HG02981 (cell line): Measurements from ENCODE around the gene MARCHF2.

ENCODE experiments used
- ATAC-seq: cut with Tn5 transposase; IDR thresholded peaks from one replicate; pipeline ENCODE4 v1.9.1; 2021; ENCODE audit warnings: mild to moderate bottlenecking, moderate library complexity; ENCODE audit not compliant: unreplicated experiment

Gene MARCHF2

DNA sequence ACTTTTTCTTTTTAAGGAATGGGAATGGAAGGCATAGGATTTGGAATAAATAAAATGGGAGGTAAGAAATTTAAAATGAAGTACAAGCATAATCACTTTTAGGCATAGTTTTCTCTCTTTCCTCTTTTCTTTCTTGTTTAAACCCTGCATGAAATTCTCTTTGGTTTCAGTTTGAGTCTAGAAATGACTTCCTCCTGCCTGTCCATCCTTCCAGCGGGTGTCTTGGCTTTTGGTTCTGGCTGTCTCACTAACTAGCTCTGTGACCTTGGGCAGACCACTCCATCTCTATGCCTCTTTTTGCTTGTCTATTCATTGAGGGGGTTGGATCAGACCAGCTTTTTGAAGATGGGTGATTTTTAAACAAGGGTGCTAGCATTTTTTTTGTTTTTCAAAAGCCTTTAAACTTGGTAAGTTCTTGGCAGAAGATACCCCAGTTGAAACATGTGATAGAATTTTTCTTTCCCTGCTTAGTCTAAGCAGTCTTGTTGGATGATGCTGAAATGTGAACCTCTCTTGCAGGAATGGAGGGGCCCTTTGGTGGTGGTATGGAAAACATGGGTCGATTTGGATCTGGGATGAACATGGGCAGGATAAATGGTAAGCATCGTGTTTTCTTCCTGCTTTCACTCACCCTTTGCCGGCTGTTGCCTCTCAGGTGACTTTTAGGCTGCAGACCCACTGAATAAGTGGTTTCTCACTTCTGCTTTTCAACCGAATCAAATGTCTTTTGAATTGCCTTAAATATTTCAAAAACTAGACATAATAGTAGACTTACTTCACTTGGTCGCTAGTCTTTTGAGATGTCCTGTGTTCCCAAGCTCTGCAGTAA, 60.8 kb downstream of the MARCHF2 start:
- no peak for ATAC-seq

DNA sequence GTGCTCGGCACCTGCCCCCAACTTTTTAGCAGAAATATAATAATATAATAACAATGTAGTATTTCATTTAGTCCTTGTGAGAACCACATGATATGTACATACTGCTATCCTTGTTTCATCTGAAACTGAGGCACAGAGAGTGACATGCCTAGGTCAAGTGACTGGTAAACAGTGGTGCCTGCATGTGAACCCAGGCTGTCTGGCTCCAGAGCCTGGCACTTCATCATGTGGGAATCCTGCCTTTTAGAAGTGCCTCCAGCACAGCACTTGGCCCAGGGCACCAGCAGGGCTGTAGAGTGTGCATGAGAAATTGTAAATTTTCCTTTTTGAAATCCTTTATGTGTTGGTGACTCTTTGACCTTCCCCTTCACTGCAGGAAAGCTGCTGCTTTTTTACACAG, 61.9 kb downstream of the MARCHF2 start:
- ATAC-seq: no peak

DNA sequence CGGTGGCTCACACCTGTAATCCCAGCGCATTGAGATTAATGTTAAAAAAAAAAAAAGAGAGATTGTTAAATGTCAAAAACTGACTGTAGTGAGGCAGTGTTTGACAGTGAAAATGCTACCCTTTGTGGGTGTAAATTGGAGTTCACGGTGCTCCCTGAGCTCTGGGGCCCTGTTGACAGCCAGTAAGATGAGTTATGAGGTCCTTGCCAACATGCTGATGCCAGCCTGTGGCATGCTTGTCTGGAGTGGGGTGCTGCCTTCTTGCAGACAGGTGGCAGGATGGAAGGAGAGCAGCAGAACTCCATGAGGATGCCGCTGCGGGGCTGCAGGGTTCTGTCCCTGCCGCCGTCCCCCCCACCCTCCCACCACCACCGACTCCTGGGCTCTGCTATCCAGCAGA, 63.4 kb downstream of the MARCHF2 start:
- ATAC-seq: no peak

DNA sequence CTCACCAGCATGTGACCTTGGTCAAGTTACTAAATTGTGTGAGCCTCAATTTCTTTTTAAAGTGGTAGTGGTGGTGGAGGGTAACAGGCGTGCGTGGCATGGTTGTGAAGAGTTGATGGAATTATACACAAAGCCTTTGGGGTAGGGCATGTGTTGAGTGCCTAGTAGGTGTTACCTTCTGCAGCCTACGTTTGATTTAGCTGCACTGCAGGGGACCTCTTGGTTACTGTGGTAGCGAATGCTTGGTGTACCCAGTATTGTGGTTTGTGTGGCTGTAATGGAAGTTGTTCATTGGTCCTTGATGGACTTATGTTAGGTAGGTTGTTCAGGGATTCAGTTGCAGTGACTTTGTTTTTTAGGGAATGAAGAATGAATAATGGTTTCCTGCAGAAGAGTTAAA, 64.8 kb downstream of the MARCHF2 start:
- ATAC-seq: no peak

DNA sequence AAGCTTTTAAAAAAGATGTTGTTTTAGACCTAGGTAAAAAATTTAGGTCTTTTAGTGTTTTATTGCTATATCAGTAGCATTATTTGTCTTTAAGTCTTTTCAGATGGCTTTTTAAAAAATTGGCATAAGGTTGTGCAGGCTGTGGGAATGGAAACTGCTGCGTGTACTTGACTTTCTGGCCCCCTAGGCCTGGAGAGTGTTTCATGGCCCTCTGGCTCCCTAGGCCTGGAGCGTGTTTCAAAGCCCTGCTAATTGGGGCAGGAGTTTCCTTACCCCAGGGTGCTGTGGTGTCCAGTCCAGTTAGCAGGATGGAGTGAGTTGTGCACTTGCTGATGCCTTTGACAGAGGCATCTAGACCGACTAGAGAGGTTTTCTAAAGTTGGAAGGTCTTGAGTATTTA, 65.5 kb downstream of the MARCHF2 start:
- ATAC-seq: no peak

DNA sequence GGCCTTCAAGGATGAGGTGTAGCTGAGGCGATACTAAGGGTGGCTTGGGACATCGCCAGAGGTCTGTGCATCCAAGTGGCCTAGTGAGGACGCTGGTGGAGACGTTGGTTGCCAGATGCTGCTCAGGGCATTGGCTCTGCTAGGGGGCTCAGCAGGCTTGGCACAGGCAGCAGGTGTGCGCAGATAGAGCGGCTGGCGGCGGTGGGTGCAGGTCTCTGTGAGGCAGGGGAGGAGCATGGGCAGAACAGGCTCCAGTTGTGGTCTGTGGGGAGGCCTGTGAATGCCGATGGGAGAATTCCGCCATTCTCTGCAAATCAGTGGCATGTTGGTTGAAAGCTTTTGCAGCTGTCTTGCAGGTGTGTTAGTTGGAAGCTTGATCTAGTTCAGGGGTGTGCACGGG, 68.1 kb downstream of the MARCHF2 start:
- ATAC-seq: no peak

DNA sequence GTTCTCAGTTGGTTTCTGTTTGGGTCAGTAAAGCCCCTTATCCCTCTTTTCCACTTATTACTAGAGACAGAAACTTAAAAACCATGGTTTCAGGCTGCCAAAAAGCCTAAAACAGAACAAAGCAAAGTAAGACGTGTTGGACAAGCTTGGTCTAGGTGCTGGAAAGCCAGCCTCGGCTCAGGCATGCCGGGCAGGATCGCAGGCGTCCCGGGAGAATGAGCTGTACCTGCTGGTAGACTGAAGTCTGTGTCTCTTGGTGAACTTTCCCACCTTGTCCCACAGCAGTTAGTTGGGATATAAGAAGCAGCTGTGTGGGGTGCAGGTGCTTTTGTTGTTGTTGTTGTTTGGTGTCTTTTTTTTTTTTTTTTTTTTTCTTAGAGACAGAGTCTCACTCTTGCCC, 68.5 kb downstream of the MARCHF2 start:
- ATAC-seq: no peak

DNA sequence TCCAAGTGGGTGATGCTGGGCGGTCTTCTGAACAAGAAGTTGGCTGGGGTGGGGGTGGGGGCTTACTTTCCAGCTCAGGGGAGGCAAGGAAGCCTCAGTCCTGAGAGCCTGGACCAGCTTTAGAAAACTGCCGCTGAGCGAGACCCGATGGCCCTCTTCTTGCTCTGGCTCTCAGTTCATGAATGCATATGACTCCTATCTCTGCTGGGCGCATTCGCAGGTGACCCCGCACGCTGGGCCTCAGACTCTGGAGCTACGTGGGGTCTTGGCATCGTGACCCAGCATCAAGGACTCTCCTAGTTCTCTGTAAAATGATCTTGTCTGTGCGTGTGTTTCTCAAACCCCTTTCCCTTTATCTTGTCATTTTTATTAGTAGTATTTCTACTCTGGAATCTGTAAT, 69.6 kb downstream of the MARCHF2 start:
- ATAC-seq: no peak

DNA sequence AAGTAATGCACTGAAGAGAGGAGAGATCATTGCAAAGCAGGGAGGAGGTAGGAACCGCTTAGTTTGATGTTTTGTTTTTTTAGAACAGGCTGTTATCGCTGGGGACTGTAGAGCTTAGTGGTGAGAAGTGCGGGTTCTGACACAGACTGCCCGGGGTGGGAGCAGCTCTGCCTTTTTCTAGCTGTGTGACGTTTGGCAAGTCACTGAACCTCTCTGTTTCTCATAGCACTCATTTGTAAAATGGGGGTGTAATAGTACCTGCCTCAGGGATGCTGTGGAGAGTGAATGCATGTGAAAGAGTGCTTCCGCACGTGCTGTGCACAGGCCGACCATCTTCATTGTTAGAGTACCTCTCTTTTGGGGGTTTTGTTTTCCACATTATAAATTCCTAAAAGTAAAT, 70.1 kb downstream of the MARCHF2 start:
- no peak for ATAC-seq

DNA sequence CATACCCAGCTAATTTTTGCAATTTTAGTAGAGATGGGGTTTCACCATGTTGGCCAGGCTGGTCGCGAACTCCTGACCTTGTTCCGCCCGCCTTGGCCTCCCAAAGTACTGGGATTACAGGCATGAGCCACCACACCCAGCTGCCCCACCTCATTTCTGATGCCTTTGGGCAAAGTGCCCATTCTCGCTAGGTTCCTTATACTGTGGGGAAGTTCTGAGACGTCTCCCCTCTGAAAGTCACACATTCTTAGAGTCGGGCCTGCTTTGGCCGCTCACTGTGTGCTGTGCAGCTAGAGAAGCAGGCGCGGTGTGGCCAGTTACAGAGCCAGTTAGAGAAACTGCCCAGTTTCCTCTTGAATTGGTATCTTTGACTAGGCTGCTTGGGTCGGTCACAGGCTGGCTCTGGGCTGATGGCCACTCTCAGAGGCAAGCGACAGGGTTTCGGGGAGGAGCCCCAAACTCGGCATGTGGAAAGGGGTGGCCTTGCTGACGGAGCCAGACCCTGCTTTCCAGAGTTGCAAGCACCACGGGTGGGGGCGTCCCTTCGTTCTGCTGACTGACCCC, 71.3 kb downstream of the MARCHF2 start:
- ATAC-seq: no peak

DNA sequence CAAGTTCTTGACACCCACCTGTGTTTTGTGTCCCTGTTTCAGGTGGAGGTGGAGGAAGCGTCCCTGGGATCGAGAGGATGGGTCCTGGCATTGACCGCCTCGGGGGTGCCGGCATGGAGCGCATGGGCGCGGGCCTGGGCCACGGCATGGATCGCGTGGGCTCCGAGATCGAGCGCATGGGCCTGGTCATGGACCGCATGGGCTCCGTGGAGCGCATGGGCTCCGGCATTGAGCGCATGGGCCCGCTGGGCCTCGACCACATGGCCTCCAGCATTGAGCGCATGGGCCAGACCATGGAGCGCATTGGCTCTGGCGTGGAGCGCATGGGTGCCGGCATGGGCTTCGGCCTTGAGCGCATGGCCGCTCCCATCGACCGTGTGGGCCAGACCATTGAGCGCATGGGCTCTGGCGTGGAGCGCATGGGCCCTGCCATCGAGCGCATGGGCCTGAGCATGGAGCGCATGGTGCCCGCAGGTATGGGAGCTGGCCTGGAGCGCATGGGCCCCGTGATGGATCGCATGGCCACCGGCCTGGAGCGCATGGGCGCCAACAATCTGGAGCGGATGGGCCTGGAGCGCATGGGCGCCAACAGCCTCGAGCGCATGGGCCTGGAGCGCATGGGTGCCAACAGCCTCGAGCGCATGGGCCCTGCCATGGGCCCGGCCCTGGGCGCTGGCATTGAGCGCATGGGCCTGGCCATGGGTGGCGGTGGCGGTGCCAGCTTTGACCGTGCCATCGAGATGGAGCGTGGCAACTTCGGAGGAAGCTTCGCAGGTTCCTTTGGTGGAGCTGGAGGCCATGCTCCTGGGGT, 72.7 kb downstream of the MARCHF2 start:
- no peak for ATAC-seq

DNA sequence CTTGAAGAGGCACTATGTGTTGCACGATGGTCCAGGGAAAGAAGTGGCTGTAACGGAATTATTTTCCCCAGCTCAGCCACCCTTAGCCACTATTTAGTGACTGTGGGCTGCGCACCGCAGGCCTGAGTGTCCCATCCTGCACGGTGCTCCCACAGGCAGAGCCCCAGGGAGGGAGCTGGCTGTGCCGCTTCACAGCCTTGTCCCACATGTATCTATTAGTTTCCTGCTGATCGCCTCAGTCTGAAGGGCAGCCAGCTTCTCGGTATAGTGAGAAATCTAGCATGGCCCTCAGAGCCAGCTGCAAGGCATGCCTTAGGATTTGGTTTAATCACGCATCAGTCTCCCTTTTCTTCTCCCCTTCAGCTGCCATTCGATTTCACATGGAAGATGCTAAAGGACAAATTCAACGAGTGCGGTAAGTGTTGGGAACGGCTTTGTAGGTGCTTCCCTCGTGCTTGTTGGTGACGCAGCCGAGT, 73.6 kb downstream of the MARCHF2 start:
- no peak for ATAC-seq

DNA sequence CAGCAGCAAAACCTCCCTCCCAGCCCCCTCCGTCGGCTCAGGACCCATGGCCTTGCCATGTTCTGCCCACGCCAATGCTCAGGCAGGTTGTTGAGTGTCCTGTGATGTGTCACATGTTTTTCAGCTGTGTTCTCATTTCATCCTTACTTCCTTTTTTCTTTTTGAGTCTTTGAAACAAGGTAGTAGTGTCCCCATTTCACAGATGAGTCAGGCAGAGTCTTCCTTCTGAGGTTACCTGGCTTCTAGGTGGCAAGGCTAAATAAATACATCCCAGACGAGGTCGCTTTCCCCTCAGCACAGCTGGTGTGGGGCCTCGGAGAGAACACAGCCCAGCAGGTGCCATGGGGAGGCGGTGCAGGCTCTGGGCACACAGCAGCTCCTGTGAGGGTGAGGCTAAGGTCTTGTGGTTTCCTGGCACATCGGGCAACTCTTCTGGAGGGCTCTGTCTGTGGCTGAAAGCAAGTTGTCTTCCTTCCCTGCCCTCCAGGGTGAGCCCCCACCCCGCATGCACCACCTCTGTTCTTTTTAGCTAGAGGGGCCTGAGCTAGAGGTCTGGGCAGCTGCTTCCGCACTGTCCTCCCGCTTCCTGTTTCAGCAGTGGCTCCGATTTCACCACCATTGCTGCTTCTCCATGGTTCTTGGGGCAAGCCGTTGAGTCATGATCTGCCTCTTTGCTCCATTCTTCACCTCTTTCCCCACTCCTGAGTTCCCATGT, 74.2 kb downstream of the MARCHF2 start:
- ATAC-seq: no peak

DNA sequence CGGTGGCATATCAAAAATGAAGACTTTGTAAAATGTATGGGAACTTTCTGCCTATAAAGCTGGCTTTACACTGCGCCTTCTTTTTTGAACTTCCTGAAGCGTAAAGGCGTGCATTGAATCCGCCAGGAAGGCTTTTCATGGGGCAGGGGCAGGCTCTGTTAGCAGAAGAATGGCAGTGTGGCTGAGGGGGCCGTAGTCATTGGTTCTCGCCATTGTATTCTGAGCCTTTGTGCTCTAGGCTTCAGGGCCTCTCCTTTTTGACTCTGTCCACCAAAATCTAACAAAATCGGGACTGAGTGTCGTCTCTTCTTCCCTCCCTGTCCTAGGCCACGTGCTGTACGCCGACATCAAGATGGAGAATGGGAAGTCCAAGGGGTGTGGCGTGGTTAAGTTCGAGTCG, 75.3 kb downstream of the MARCHF2 start:
- ATAC-seq: no peak
